ENCODE measurements around the gene PLXNB1.
"Not testable (repeated sequence)": the region's sequence is repeated elsewhere in the genome, so short reads cannot be mapped to it uniquely, and the experiment has no call there.

Gene PLXNB1, protein sequence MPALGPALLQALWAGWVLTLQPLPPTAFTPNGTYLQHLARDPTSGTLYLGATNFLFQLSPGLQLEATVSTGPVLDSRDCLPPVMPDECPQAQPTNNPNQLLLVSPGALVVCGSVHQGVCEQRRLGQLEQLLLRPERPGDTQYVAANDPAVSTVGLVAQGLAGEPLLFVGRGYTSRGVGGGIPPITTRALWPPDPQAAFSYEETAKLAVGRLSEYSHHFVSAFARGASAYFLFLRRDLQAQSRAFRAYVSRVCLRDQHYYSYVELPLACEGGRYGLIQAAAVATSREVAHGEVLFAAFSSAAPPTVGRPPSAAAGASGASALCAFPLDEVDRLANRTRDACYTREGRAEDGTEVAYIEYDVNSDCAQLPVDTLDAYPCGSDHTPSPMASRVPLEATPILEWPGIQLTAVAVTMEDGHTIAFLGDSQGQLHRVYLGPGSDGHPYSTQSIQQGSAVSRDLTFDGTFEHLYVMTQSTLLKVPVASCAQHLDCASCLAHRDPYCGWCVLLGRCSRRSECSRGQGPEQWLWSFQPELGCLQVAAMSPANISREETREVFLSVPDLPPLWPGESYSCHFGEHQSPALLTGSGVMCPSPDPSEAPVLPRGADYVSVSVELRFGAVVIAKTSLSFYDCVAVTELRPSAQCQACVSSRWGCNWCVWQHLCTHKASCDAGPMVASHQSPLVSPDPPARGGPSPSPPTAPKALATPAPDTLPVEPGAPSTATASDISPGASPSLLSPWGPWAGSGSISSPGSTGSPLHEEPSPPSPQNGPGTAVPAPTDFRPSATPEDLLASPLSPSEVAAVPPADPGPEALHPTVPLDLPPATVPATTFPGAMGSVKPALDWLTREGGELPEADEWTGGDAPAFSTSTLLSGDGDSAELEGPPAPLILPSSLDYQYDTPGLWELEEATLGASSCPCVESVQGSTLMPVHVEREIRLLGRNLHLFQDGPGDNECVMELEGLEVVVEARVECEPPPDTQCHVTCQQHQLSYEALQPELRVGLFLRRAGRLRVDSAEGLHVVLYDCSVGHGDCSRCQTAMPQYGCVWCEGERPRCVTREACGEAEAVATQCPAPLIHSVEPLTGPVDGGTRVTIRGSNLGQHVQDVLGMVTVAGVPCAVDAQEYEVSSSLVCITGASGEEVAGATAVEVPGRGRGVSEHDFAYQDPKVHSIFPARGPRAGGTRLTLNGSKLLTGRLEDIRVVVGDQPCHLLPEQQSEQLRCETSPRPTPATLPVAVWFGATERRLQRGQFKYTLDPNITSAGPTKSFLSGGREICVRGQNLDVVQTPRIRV (N-terminal part only)

DNA sequence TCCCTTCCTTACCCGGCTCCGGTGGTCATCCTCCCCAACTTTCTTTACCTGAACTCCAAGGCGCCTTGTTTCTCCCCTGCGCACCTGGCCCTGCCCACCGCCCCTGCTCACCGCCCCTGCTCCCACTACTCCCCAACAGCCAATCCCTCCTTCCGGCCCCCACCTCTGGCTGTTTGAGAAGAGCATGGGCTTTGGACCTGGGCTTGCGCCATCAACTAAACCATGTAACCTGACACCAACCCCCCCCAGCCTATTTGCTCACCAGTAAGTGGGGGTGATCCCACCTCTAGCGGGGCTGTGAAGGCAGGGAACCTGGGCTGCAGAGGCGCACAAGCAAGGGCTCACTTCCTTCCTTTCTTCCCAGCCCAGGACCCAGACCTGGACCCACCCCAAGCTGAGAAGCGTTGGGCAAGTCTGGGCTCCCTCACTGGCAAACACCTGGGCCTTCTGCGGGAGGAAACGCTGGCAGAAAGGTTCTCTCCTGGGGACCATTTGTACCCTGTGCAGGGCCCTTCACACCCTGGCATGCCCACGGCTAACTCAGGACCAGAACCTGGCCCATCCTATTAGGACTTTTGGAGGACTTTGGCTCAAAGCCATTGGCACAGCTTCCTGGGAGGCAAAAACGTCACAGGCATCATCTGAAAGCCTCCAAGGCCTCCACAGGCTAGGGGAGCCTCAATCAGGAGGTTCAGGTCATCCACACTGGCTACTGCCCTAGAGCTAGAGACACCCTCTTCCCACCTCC lies at the start of gene PLXNB1:
TSS of gene PLXNB1 (minus strand) at position 127 of the 748 bp plus-strand sequence. CDS start 5,475 bp downstream, outside the sequence.
- DNase-seq = peak; percentile 9 to 12

DNA sequence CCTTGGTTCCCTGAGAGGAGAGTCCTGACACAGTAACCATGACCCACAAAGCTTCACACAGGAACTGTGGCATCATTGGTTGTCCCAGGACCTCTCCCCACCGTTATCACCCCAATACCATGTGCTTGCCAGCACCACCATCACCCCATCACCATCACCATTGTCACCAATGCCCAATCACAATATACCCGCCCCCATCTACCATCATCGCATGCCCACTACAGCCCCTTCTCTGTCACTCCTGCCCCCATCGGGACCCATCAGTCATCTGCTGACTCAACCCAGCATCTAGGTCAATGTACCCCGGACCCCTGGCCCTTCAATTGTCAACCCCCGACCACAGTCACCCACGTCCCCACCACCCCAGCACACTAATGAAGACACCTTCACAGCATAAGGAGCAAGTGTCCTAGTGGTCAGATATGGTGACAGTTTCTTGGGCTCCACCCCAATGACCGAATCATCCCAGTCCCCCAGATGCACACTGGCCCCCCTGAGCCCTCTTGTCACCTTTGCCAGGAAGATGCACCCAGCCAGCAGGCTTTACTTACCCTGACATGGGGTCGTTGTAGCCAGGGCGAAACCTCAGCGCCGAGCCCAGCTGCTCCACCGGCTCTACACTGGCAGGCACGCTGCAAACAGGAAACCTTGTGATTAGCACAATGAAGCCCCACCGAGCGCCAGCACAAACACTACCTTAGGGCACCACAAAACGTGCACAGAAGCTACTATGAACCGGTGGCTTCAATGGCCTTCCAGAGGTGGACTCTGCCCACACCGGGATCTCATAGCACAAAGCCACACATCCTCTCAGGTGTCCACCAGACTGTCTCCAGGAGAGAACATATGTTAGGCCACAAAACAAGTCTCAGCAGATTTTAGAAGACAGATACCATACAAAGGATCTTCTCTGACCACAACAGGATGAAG lies 49.0 kb upstream of the PLXNB1 start:
- peak; percentile 33 to 47 for DNase-seq

DNA sequence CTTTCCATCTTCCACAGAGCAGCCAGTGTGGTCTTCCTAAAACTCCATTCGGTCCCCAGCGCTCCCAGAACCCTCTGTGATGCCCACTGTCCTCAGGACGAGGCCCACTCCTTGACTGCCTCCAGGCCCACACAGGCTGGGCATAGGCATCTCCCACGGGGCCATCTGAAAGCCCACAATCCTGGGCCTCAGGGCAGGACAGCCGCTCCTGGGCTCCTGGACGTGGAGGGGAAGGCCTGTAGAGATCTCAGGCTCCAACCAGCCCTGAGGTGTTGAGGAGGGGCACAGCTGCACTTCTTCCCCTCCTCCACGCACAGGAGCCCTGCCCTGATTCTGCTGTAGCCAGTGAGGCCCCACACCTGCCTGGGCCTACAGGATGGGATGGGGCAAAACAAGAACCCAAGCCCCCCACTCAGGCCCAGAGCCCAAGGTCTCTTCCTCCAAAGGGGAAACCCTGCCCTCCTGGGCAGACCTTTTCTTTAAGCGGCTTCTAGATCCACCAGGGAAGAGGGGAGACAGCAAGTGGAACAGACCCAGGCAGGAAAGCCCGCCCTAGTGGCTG lies 48.2 kb upstream of the PLXNB1 start:
- no peak for DNase-seq

DNA sequence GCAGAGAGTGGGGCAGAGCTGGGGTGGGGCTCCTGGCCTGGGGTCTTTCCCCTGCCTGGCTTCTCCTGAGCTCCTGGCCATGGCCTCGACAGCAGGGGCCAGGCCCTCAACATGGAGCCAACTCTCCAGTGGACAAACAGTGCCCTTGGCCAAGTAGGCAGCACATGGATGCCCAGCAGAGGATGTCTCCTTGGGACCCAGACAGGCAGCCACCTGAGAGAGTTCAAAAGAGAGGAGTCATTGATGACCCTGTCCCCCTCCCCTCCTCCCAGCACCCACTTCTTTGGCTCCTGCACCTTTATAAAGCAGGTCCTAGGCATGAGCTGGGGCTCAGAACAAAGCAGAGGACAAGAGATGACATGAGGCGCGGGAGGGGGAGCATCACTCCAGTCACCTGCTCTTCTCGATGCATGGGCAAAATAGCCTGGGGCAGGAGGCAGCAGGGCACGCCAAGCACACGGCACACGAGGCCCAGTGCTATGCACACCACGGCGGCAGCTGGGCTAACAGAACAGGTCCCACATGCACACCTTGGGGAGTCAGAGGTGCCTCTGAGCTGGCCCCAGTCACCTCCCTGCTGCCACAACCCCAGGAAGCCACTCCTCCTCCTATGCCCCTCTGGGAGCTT lies 46.7 kb upstream of the PLXNB1 start:
- no peak for DNase-seq

DNA sequence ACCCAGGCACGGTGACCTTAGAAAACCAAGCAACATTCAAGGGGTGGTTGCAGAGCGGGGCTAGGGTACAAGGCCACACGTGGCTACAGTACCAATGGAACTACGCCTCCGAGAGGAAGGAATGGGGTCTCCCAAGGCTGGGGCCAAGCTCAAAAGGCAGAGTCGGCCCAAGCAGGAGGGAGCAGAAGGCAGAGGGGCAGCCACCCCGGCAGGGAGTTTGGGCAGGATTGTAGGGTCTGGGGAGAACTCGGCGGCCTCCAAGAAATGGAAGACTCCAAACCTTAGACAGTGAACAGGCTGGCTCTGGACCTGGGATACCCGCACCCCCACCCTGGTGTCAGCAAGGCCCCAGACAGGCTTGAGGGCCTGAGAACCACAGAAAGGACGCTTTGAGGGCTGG lies 45.3 kb upstream of the PLXNB1 start:
- DNase-seq = no peak

DNA sequence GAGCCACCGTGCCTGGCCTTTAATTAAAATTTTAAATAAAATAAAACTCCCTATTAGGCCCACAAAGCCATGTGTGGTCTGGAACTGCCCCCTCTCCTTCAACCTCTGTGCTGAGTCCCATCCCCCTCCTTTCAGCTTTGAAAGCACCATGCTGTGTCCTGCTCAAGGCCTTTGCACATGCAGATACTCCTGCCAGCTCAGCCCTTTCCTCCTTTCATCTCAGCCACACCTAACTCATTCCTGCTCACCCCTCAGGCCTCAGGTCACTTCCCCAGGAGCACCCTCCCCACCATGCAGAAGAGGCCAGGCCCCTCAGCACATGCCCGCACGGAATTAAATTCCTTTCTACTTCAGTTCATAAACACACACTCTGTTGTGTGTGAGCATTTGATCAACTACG lies 44.7 kb upstream of the PLXNB1 start:
- DNase-seq = no peak

DNA sequence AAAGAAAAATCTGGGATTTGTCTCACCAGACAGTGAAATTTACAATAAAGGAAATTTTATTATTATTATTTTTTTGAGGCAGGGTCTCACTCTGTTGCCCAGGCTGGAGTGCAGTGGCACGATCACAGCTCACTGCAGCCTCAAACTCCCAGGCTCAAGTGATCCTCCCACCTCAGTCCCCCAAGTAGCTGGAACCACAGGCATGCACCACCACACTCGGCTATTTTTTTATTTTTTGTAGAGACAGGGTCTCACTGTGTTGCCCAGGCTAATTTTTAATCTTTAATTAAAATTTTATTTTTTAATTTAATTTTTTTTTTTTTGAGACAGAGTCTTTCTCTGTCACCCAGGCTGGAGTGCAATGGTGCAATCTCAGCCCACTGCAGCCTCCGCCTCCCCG lies 44.1 kb upstream of the PLXNB1 start:
- DNase-seq = not testable (repeated sequence)

DNA sequence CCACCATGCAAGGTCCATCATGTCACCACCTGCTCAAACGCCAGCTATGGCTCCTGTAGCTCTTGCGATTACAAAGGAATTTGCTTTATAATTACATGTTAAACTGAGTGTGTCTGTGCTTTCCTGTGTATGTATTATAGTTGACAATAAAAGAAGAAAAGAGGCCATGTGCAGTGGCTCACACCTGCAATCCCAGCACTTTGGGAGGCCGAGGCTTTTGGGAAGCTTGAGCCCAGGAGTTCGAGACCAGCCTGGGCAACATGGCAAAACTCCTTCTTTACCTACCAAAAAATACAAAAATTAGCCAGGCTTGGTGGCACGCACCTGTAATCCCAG lies 43.7 kb upstream of the PLXNB1 start:
- no peak for DNase-seq

DNA sequence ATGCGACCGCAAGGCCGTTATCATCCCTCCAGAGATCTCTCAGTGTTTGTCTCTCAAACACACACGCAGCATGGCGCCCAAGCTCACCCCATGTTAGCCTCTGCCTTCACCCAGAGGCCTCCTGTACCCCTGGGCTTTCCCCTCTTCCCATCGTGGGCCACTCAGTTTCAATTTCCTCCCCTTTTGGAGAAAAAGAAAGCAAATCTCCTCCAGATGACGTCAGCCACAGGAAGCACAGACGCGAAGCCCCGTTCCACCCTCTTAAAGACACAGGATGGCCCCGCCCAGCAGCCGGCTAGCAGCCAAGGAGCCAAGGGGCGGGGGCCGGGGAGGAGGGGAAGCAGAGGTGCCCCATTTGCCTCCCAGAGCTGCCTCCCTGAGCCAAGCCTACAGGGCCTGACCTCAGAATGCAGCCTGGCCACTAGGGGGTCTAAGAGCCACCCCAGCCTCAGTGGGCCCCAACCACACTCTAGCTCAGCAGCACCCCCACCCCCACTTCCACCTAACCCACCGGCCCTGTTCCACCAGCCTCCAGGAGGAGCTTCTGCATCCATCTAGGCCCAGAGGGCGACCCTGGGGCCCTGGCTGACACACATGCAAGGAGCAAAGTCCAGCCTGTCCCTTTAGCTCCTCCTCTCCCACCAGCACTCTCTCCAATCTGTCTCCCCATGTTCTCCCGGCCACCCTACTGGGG lies 43.2 kb upstream of the PLXNB1 start:
- DNase-seq = peak; percentile 93 to 96

DNA sequence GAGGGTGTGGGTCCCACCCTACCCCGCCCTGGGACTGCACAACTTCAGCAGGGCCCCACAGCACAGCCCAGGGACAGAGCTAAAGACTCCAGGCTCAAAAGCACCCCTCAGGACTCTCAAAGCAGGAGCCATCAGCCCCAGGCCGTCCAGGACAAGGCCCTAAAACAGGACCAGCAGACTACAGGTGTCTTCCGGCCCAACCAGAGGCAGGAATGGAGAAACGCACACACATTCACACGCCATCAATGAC lies 42.7 kb upstream of the PLXNB1 start:
- DNase-seq = no peak

DNA sequence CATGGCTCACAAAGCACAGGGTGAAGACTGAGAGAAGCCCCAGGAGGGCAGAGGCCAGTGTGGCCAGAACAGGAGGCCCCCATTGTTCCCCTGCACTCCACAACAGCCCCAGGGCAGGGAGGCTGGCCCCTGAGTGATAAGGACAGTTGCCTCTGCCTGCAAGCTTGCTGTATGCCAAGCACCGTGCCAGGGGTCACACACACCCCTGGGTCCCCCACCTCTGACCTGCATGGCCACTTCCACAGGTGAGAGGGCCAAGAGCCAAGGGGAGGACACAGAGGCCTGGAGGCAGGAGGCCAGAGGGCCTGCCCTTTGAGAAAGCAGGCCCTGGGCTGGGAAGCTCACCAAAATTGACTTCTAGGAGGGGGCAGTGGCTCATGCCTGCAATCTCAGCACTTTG lies 40.4 kb upstream of the PLXNB1 start:
- no peak for DNase-seq

DNA sequence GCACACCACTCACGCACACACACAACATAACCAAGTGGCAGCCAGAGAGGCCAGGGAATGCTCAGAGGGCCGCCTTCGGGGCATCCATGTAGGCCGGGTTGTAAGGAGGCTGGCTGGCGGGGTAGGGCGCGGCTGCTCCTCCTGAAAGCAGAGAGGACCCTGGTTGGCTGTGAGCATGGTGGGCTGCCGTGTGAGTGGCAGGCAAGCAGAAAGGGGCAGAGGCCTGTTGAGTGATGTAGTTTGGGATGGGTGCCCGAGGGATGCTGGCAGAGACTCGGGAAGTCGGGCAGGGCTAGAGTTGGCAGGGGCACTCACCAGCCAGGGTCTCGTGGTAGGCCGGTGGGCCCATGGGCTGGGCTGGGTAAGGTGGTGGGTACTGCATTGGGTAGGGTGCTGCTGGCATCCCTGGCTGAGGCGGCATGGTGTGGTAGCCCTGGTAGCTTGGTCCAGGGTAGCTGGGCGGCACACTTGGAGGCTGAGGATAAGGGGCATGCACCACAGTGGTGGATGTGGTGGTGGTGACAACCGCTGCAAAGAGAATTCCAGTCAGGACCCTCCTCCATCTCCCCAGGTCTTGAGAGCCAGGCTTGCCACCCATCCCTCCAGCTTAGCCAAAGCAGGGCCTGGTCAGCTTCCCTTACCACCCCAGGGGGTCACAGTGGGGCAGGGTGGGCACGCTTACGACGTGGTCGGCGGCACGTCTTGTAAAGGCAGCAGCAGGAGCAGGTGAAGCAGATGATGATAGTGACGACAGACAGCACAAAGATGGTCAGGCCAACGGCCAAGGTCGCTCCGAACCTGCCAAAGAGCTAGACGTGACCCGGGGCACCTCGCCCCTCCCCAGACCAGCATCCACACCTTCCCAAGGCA lies 39.4 kb upstream of the PLXNB1 start:
- no peak for DNase-seq

DNA sequence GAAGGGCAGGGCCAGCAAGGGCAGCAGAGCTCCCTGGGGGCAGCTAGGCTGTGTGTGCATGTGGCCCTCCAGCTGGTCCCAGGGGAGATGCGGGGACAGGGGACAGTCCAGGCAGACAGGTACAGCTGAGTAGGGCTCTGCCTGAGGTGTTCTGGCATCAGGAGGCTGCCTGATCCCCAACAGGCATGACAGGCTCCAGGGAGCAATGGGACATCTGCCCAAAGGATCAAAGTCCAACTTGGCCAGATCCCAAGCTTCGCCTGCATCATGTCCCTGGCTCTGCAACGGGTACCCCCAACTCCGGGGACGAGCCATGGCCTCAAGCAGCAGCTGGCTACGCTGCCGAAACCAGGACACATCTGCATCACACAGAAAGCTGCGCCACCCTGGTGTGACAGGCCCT lies 38.4 kb upstream of the PLXNB1 start:
- no peak for DNase-seq

DNA sequence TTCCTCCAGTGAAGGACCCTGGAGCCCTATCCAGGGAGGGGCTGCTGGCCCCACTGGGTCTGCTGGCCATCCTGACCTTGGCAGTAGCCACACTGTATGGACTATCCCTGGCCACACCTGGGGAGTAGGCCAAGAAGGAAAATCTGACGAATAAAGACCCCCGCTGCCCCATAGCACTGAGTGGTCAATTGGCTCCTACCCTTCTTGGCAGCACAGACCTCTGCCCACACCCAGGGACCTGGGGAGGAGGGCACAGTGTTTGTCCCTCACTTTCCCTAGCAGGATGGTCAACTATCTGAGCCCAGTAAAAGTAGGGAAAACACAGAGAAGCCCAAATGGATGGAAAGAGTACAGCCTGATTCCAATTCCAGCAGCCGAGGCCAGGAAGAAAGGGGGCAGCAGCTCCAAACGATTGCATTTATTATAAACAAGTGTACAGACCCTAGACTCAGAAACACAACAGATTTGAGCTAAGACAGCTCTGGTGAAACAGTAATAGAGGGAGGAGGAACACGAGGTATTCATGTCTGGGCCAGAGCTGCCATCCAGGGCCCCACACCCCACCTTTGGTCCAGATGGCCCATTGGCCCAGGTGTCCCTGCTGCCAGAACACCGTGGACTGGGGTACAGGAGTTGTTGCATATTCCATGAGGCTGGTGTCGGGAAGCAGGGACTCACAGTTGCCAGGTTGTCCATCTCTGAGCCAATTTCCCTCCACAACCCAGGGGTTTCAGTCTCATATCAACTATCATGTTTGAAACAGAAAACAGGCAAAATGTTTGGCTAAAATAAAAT lies 37.8 kb upstream of the PLXNB1 start:
- DNase-seq = no peak

DNA sequence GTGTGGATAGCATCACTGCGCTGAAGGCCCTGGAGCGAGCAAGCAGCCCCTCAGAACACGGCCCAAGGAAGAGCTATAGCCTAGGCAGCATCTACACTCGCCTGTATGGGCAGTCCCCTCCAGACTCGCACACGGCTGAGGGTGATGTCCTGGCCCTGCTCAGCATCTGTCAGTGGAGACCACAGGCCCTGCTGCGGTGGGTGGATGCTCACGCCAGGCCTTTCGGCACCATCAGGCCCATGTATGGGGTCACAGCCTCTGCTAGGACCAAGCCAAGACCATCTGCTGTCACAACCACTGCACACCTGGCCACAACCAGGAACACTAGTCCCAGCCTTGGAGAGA lies 37.2 kb upstream of the PLXNB1 start:
- no peak for DNase-seq

DNA sequence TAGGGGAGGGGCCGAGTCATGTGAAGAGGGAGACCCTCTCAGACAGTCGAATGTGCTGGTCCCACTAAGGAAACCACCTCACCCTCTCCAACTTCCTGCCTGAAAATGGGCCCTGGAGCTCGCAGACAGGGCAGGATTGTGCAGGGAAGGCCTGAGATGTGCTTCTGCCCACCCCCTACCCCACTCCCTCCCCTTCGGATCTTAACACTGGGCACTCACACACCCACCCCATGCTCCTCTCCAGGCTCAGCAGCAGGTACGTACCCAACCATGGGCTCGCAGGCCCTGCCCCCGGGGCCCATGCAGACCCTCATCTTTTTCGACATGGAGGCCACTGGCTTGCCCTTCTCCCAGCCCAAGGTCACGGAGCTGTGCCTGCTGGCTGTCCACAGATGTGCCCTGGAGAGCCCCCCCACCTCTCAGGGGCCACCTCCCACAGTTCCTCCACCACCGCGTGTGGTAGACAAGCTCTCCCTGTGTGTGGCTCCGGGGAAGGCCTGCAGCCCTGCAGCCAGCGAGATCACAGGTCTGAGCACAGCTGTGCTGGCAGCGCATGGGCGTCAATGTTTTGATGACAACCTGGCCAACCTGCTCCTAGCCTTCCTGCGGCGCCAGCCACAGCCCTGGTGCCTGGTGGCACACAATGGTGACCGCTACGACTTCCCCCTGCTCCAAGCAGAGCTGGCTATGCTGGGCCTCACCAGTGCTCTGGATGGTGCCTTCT lies 36.7 kb upstream of the PLXNB1 start:
- DNase-seq = peak in 1 of 2 donors; percentile 30

DNA sequence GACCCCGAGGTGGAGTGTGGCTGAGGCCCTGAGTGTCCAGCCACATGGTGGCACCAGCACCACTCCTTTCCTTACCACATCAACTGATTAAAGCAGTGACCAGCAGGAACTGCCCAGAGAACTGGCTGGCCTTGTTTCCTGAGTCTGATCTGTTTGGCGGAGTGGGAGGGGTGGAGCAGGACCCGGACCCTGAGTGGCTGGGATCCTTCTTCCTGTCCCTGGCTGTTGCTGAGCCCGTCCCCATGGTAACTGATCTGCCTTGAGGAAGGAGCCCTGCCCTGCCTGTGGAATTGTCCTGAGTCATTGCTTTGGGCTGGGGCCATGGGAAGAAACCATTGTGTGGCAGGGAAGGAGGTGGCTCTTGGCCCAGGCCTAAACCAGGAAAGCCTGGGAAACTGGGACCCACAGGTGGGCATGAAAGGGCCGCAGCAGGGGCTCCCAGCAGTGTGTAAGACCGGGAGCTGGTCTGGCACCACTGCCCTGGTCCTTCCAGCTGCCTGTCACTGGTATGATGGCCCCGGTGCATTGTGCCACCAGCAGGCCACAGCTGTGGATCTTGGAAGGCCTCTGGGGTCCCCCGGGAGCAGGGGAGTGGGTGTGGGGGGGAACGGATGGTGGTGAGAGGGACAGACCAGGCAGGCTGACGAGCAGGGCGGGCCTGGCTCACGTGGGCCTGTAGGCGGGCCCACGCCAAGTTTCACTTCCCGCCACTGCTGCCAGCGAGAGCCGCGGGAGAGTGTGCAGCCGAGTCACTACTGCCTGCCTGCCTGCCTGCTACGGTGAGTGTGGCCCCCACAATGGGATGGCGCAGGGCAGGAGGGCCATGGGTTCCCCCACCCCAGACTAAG lies 35.9 kb upstream of the PLXNB1 start:
- DNase-seq = peak; percentile 74 to 81

Data from activated CD4-positive, alpha-beta T cell treated with anti-CD3 and anti-CD28 coated beads for 4 hours (primary cell).